ENCODE data around the gene IQCK. TPM values are rescaled to one million over a fixed set of nuclear protein-coding genes. Genes with fewer than 3 reads are reported as not detected.

IQCK gene
- total and polyA plus RNA-seq, 12 donors: 8.2 to 35.2 (median 14.9) TPM

DNA sequence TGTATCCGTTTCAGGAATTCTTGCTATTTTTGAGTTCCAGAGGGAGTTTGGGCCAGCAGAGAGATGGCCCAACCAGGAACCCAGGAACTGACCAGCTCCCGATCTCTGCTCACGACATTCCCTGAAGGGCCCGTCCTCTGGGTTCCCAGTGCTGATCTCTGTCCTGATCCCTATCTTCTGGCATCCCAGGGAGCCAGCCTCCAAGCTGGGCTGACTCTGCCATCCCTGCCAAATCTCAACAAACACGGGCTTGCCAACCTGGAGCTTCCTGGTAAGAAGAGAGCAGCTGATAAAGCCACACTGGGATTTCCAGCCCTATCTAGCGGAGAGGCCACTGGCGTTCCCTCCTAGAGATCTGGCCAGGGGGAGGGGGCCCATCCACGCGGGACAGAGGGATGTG, 150.3 kb downstream of the IQCK start:
- H3K9me3 ChIP-seq (replicated peaks in 1 of 3): no peaks in the 10 kb centered on the region
- intact Hi-C loops (cut with DNase I): no loop called here
- H3K4me3 ChIP-seq: no peak overlapping the region
- DNase-seq: no peak
- TF ChIP-seq POLR2A (IDR thresholded peaks at IDR 0.05) (no peak), CTCF (IDR thresholded peaks at IDR 0.05) (no peak)
- WGBS, 4 donors: 70 to 83% (median 75%) methylated on average over 5 to 9 of the region's 9 CpGs
- no peak overlapping the region for H3K27ac ChIP-seq
- no peaks in the 10 kb centered on the region for H3K4me1 ChIP-seq (replicated peaks in 1 of 2)
- peaks cover 0 to 7% of the 10 kb centered on the region in 2 donors for H3K36me3 ChIP-seq (replicated peaks in 1 of 2)
- H3K27me3 ChIP-seq: no peaks in the 10 kb centered on the region

DNA sequence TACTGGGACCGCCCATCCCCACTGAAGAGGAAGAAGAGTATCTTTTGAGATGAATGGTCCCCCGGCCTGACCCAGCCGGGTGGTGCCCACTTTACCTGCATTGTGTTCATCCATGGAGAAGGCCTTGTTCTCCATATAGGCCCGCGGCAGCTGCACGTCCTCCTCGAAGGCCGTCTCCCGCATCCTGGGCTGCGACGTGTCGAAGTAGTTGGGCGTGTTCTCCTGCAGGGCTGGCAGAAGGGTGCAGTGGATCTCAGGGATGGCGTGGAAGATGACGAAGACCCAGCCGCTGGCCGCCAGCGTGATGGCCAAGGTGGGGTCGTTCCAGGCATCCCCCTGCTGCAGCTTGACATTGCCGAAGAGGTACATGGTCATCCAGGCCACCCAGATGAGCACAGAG, 153.7 kb downstream of the IQCK start:
- no peak for DNase-seq
- intact Hi-C loops (cut with DNase I): loop anchor here in 1 of 2 donors (5.0 kb wide), 1 partner anchor 149 kb away; no protein-coding TSS in a partner anchor
- Histone ChIP-seq H3K27ac (no peak overlapping the region), H3K9me3 (replicated peaks in 1 of 3) (no peaks in the 10 kb centered on the region), H3K4me3 (no peak overlapping the region), H3K36me3 (replicated peaks in 1 of 2) (peaks cover 0 to 7% of the 10 kb centered on the region in 2 donors), H3K4me1 (replicated peaks in 1 of 2) (no peaks in the 10 kb centered on the region), H3K27me3 (no peaks in the 10 kb centered on the region)
- TF ChIP-seq POLR2A (IDR thresholded peaks at IDR 0.05) (no peak), CTCF (IDR thresholded peaks at IDR 0.05) (no peak)
- 91 to 98% (median 94%) methylated on average over 10 to 20 of the region's 20 CpGs for WGBS, 4 donors

- no peaks in the 10 kb centered on the region for H3K9me3 ChIP-seq (replicated peaks in 1 of 3)
- no peaks in the 10 kb centered on the region for H3K27me3 ChIP-seq
- no peak overlapping the region for H3K4me3 ChIP-seq
- H3K27ac ChIP-seq: no peak overlapping the region
- no peaks in the 10 kb centered on the region for H3K4me1 ChIP-seq (replicated peaks in 1 of 2)
- DNase-seq: no peak
- TF ChIP-seq CTCF (IDR thresholded peaks at IDR 0.05) (no peak), POLR2A (IDR thresholded peaks at IDR 0.05) (no peak)
- intact Hi-C loops (cut with DNase I): loop anchor here in 1 of 2 donors (5.0 kb wide), 1 partner anchor 150 kb away; no protein-coding TSS in a partner anchor
- WGBS, 4 donors: 95 to 96% (median 96%) methylated on average over 20 to 33 of the region's 33 CpGs
- H3K36me3 ChIP-seq (replicated peaks in 1 of 2): peaks cover 0 to 7% of the 10 kb centered on the region in 2 donors
These were observed 154.2 kb downstream of the IQCK start for GRCh38 chr16:19872179-19872863.

DNA sequence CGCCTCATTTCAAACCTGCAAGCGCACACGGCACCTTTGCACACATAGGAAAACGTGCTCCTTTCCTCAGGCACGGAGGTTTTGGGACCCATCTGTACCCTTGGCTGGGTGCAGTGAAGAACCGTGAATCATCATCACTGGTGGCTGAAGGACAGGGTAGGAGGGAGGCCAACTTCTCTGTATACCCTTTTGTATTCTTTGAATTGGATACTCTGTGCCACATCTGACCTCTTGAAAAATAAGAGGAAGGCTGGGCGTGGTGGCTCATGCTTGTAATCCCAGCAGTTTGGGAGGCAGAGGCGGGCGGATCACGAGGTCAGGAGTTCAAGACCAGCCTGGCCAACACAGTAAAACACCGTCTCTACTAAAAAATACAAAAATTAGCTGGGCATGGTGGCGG, 154.9 kb downstream of the IQCK start:
- no peaks in the 10 kb centered on the region for H3K9me3 ChIP-seq (replicated peaks in 1 of 3)
- H3K4me1 ChIP-seq (replicated peaks in 1 of 2): no peaks in the 10 kb centered on the region
- DNase-seq: no peak
- peaks cover 0 to 7% of the 10 kb centered on the region in 2 donors for H3K36me3 ChIP-seq (replicated peaks in 1 of 2)
- H3K27me3 ChIP-seq: no peaks in the 10 kb centered on the region
- intact Hi-C loops (cut with DNase I): loop anchor here in 1 of 2 donors (5.0 kb wide), 1 partner anchor 151 kb away; no protein-coding TSS in a partner anchor
- H3K4me3 ChIP-seq: no peak overlapping the region
- TF ChIP-seq CTCF (IDR thresholded peaks at IDR 0.05) (no peak), POLR2A (IDR thresholded peaks at IDR 0.05) (no peak)
- WGBS, 4 donors: 68 to 81% (median 73%) methylated on average over 12 of the region's 12 CpGs
- H3K27ac ChIP-seq: no peak overlapping the region
